H9 (cell line): ENCODE data around the gene LHPP. TPM values are rescaled to one million over a fixed set of nuclear protein-coding genes. Genes with fewer than 3 reads are reported as not detected.

Experiments used
- DNase-seq: peaks from one replicate; pipeline ENCODE4 v3.0.0-alpha.2; 2017
- H2AFZ ChIP-seq: one replicate; pipeline ENCODE4 v1.6.1; 2013; ENCODE audit warnings: mild to moderate bottlenecking, low read length, control low read depth, moderate library complexity
- H2AK5ac ChIP-seq: 2 replicates; pipeline ENCODE4 v1.6.1; 2013; ENCODE audit warnings: low read length, control low read depth, mixed read lengths; ENCODE audit not compliant: insufficient read length
- H2BK120ac ChIP-seq: one replicate; pipeline ENCODE4 v1.6.1; 2013; ENCODE audit warnings: low read depth, mild to moderate bottlenecking, low read length, control low read depth, inconsistent platforms; ENCODE audit not compliant: poor library complexity, severe bottlenecking
- H2BK12ac ChIP-seq: 2 replicates; pipeline ENCODE4 v1.6.1; 2013; ENCODE audit warnings: low read length, control low read depth, mixed read lengths, low read depth; ENCODE audit not compliant: insufficient read length
- H2BK15ac ChIP-seq: 2 replicates; pipeline ENCODE4 v1.6.1; 2013; ENCODE audit warnings: low read depth, low read length, control low read depth
- H2BK20ac ChIP-seq: one replicate; pipeline ENCODE4 v1.6.1; 2013; ENCODE audit warnings: low read depth, mild to moderate bottlenecking, low read length, control low read depth, inconsistent platforms; ENCODE audit not compliant: poor library complexity, severe bottlenecking
- H2BK5ac ChIP-seq: 2 replicates; pipeline ENCODE4 v1.6.1; 2013; ENCODE audit warnings: low read length, control low read depth, mixed read lengths; ENCODE audit not compliant: insufficient read length
- H3K14ac ChIP-seq: 2 replicates; pipeline ENCODE4 v1.6.1; 2013; ENCODE audit warnings: low read length, control low read depth; ENCODE audit not compliant: insufficient read depth
- H3K18ac ChIP-seq: 2 replicates; pipeline ENCODE4 v1.6.1; 2013; ENCODE audit warnings: low read depth, mild to moderate bottlenecking, mixed read lengths, low read length, control low read depth; ENCODE audit not compliant: insufficient read length
- H3K23ac ChIP-seq: 2 replicates; pipeline ENCODE4 v1.6.1; 2013; ENCODE audit warnings: low read length, control low read depth, mixed read lengths, low read depth; ENCODE audit not compliant: insufficient read length
- H3K23me2 ChIP-seq: 2 replicates; pipeline ENCODE4 v1.6.1; 2013; ENCODE audit warnings: low read depth, mild to moderate bottlenecking, mixed read lengths, low read length, control low read depth; ENCODE audit not compliant: insufficient read length, poor library complexity, severe bottlenecking
- H3K27ac ChIP-seq: 2 replicates; pipeline ENCODE4 v1.5.1; 2013; ENCODE audit warnings: low read length, control low read depth, mixed read lengths, low read depth; ENCODE audit not compliant: insufficient read length
- H3K27me3 ChIP-seq: 2 replicates; pipeline ENCODE4 v1.6.1; 2013; ENCODE audit warnings: low read length, control low read depth, inconsistent platforms; ENCODE audit not compliant: insufficient read depth
- H3K4ac ChIP-seq: 2 replicates; pipeline ENCODE4 v1.6.1; 2013; ENCODE audit warnings: low read depth, mild to moderate bottlenecking, control low read depth, inconsistent platforms, low read length, moderate library complexity
- H3K4me1 ChIP-seq: 2 replicates; pipeline ENCODE4 v1.6.1; 2013; ENCODE audit warnings: low read length, control low read depth, inconsistent platforms; ENCODE audit not compliant: insufficient read depth
- H3K4me2 ChIP-seq: 2 replicates; pipeline ENCODE4 v1.6.1; 2013; ENCODE audit warnings: low read length, control low read depth, mixed read lengths; ENCODE audit not compliant: insufficient read length, insufficient read depth
- H3K56ac ChIP-seq: 2 replicates; pipeline ENCODE4 v1.6.1; 2013; ENCODE audit warnings: low read depth, mild to moderate bottlenecking, mixed read lengths, low read length, control low read depth; ENCODE audit not compliant: insufficient read length
- H3K79me1 ChIP-seq: 2 replicates; pipeline ENCODE4 v1.6.1; 2013; ENCODE audit warnings: low read depth, mild to moderate bottlenecking, moderate library complexity, low read length, control low read depth, inconsistent platforms; ENCODE audit not compliant: insufficient read depth, poor library complexity, severe bottlenecking
- H3K79me2 ChIP-seq: 2 replicates; pipeline ENCODE4 v1.6.1; 2013; ENCODE audit warnings: low read length, control low read depth, inconsistent platforms; ENCODE audit not compliant: insufficient read depth
- H3K9ac ChIP-seq: 2 replicates; pipeline ENCODE4 v1.6.1; 2013; ENCODE audit warnings: low read length, control low read depth, mixed read lengths; ENCODE audit not compliant: insufficient read length; ENCODE audit errors: extremely low read depth
- H3K9me3 ChIP-seq: one replicate; pipeline ENCODE4 v1.6.1; 2013; ENCODE audit warnings: low read depth, low read length, inconsistent platforms; ENCODE audit not compliant: control insufficient read depth
- H3T11ph ChIP-seq: one replicate; pipeline ENCODE4 v1.6.1; 2013; ENCODE audit warnings: mild to moderate bottlenecking, low read length, control low read depth, inconsistent platforms
- H4K20me1 ChIP-seq: one replicate; pipeline ENCODE4 v1.6.1; 2013; ENCODE audit not compliant: control insufficient read depth, insufficient read length, insufficient read depth
- H4K5ac ChIP-seq: 2 replicates; pipeline ENCODE4 v1.6.1; 2013; ENCODE audit warnings: low read depth, mild to moderate bottlenecking, mixed read lengths, low read length, control low read depth; ENCODE audit not compliant: insufficient read length
- H4K8ac ChIP-seq: replicated peaks from 2 replicates; pipeline ENCODE4 v1.6.1; 2013; ENCODE audit warnings: low read length, control low read depth, mixed read lengths, low read depth; ENCODE audit not compliant: insufficient read length
- H4K91ac ChIP-seq: 2 replicates; pipeline ENCODE4 v1.6.1; 2013; ENCODE audit warnings: low read depth, mild to moderate bottlenecking, moderate library complexity, mixed read lengths, low read length, control low read depth; ENCODE audit not compliant: insufficient read length
- H3K27ac Mint-ChIP-seq, 3 experiments: 2 replicates in 2 of 3; 3 replicates in 1 of 3; pipeline ENCODE4 v1.8.0; 2020 to 2021; ENCODE audit warnings: mixed read lengths in 3 of 3, mild to moderate bottlenecking in 1 of 3, moderate library complexity in 1 of 3
- H3K27me3 Mint-ChIP-seq: 2 replicates; pipeline ENCODE4 v1.8.0; 2021; ENCODE audit warnings: low read depth, mild to moderate bottlenecking, moderate library complexity, mixed read lengths
- H3K36me3 Mint-ChIP-seq, 3 experiments: 2 replicates in 2 of 3; 3 replicates in 1 of 3; pipeline ENCODE4 v1.8.0; 2020 to 2021; ENCODE audit warnings: low read depth in 3 of 3, mixed read lengths in 3 of 3; ENCODE audit not compliant: insufficient read depth in 1 of 3
- H3K4me1 Mint-ChIP-seq, 2 experiments: 2 replicates each; pipeline ENCODE4 v1.8.0; 2020; ENCODE audit warnings: mixed read lengths in 2 of 2
- H3K4me3 Mint-ChIP-seq, 2 experiments: 2 replicates in 1 of 2; 3 replicates in 1 of 2; pipeline ENCODE4 v1.8.0; 2020 to 2021; ENCODE audit warnings: mild to moderate bottlenecking in 2 of 2, mixed read lengths in 2 of 2, moderate library complexity in 1 of 2
- H3K9me3 Mint-ChIP-seq, 2 experiments: 2 replicates in 1 of 2; 3 replicates in 1 of 2; pipeline ENCODE4 v1.8.0; 2020; ENCODE audit warnings: mild to moderate bottlenecking in 2 of 2, mixed read lengths in 2 of 2, moderate library complexity in 1 of 2
- CTCF ChIP-seq: fragments of 200-600 bp; sonication (generic); conservative IDR thresholded peaks from 3 replicates; pipeline ENCODE4 v1.8.0; 2021; ENCODE audit warnings: antibody characterized with exemption, mild to moderate bottlenecking
- WGBS: extraction: QIAGEN DNeasy Blood & Tissue Kit; methylation state at CpG from one replicate; pipeline ENCODE4 v1.1.7; 2013; ENCODE audit warnings: missing lambda C conversion rate, low lambda C conversion rate, mixed read lengths; ENCODE audit not compliant: insufficient read length; ENCODE audit errors: extremely low coverage; 5-methylcytosine and 5-hydroxymethylcytosine counted together
- total RNA-seq: library from RNA; stranded (reverse); gene quantifications from 2 replicates; pipeline ENCODE4 v1.2.1, GENCODE V29; 2021

The LHPP gene
- total RNA-seq, 1 experiment from 2014 or later = 29.6 TPM

DNA sequence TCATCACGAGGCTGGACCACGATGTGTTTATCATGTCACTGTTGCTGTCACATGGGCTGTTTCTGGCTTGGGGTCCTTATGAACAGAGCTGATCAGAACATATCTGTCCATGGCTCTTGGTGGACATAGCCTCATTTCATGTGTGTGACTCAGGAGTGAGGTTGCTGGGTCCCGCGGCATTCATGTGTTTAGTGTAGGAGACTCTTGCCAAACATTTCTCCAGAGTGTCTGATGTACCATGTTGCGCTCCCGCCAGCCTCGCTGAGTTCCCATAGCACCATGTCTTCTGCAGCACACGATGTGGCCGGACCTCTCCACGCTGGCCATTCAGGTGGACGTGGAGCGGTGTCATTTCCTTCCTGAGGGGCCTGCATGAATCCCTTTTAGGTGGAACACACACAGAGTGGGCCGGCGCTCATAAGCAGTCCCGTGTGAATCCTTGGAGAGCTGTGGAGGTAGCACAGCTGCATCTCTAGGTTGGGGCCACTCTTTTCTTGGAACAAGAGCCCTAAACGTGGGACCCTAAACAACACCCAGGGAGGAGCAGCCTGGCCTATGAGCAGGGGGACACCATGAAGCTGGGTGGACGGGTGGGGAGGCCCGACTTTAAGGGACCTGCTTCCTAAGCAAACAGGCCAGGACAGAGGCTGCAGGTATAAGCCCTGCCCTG is 134.6 kb downstream of the LHPP start:
- no peak overlapping the region for H2BK15ac ChIP-seq
- Mint-ChIP-seq H3K9me3 (0 out of 5 replicates have a peak, but pooled peaks cover 0 to 2% of the 10 kb centered on the region in 2 experiments), H3K36me3 (no peaks in the 10 kb centered on the region; a peak in 2 of 7 replicates), H3K27me3 (peaks cover 4% of the 10 kb centered on the region), H3K27ac (no peak overlapping the region), H3K4me3 (no peak overlapping the region), H3K4me1 (no peaks in the 10 kb centered on the region)
- H2AK5ac ChIP-seq = no peak overlapping the region
- no peak overlapping the region for H3T11ph ChIP-seq
- no peaks in the 10 kb centered on the region for H4K20me1 ChIP-seq
- no peaks in the 10 kb centered on the region for H3K79me2 ChIP-seq
- WGBS = no CpG with 5 or more reads among the region's 18 CpGs
- no peaks in the 10 kb centered on the region for H3K4me1 ChIP-seq
- no peak overlapping the region for H3K9ac ChIP-seq
- H3K79me1 ChIP-seq = no peaks in the 10 kb centered on the region
- H3K27me3 ChIP-seq = no peaks in the 10 kb centered on the region
- no peak overlapping the region for H3K27ac ChIP-seq
- no peak for DNase-seq
- H3K9me3 ChIP-seq = no peaks in the 10 kb centered on the region
- no peak overlapping the region for H4K8ac ChIP-seq
- H2BK120ac ChIP-seq = no peak overlapping the region
- H2BK20ac ChIP-seq = no peak overlapping the region
- no peak overlapping the region; the same call in 1 of the 2 replicates for H3K14ac ChIP-seq
- no peak overlapping the region for H2AFZ ChIP-seq
- no peak overlapping the region for H3K18ac ChIP-seq
- no peak overlapping the region for H3K4ac ChIP-seq
- H3K56ac ChIP-seq = no peak overlapping the region
- no peaks in the 10 kb centered on the region for H3K23me2 ChIP-seq
- no peak overlapping the region for H2BK12ac ChIP-seq
- no peak overlapping the region for H2BK5ac ChIP-seq
- no peak overlapping the region for H3K4me2 ChIP-seq
- no peak overlapping the region for H3K23ac ChIP-seq
- no peak overlapping the region for H4K91ac ChIP-seq
- TF ChIP-seq CTCF = no peak
- no peak overlapping the region for H4K5ac ChIP-seq
